SK-N-SH treated with all-trans-retinoic acid at 6 μM for 48 hours (cell line): Measurements from ENCODE around the gene MRPL52.

Source experiments
- ATAC-seq: fragments of 200-7000 bp; cut with Tn5 transposase; 3 replicates; pipeline ENCODE4 v1.9.1; 2020; ENCODE audit warnings: mild to moderate bottlenecking, moderate library complexity
- BACH2 ChIP-seq: fragments of 250-450 bp; sonication (Bioruptor Pico); IDR thresholded peaks from 2 replicates; pipeline ENCODE4 v1.9.0; 2021; ENCODE audit warnings: mild to moderate bottlenecking, borderline replicate concordance
- CREB5 ChIP-seq: fragments of 250-450 bp; sonication (Bioruptor Pico); IDR thresholded peaks from 2 replicates; pipeline ENCODE4 v1.5.1; 2020; ENCODE audit warnings: low read depth, mild to moderate bottlenecking, moderate library complexity
- CSDC2 ChIP-seq: fragments of 250-450 bp; sonication (Bioruptor Pico); IDR thresholded peaks from 2 replicates; pipeline ENCODE4 v1.5.0; 2020; ENCODE audit warnings: mild to moderate bottlenecking, moderate library complexity
- ESRRG ChIP-seq: fragments of 250-450 bp; sonication (Bioruptor Pico); IDR thresholded peaks from 2 replicates; pipeline ENCODE4 v1.6.1; 2021; ENCODE audit warnings: mild to moderate bottlenecking
- ISL1 ChIP-seq: fragments of 250-450 bp; sonication (Bioruptor Pico); IDR thresholded peaks from 2 replicates; pipeline ENCODE4 v2.1.2; 2022; ENCODE audit warnings: mild to moderate bottlenecking, moderate library complexity
- OSR1 ChIP-seq: fragments of 250-450 bp; sonication (Bioruptor Pico); IDR thresholded peaks from 2 replicates; pipeline ENCODE4 v1.8.0; 2022; ENCODE audit warnings: moderate library complexity, mild to moderate bottlenecking, inconsistent platforms
- PATZ1 ChIP-seq: fragments of 250-450 bp; sonication (Bioruptor Pico); IDR thresholded peaks from 2 replicates; pipeline ENCODE4 v1.8.0; 2020; ENCODE audit warnings: mild to moderate bottlenecking, moderate library complexity, borderline replicate concordance
- POU6F1 ChIP-seq: fragments of 250-450 bp; sonication (Bioruptor Pico); IDR thresholded peaks from 2 replicates; pipeline ENCODE4 v1.8.0; 2021; ENCODE audit warnings: low read depth, mild to moderate bottlenecking, moderate library complexity, borderline replicate concordance
- PPARA ChIP-seq: fragments of 250-450 bp; sonication (Bioruptor Pico); IDR thresholded peaks from 2 replicates; pipeline ENCODE4 v1.5.0; 2020; ENCODE audit warnings: mild to moderate bottlenecking, borderline replicate concordance
- RARB ChIP-seq: fragments of 250-450 bp; sonication (Bioruptor Pico); IDR thresholded peaks from 2 replicates; pipeline ENCODE4 v1.8.0; 2021; ENCODE audit warnings: mild to moderate bottlenecking, moderate library complexity
- SNAI2 ChIP-seq: fragments of 250-450 bp; sonication (Bioruptor Pico); IDR thresholded peaks from 2 replicates; pipeline ENCODE4 v1.5.0; 2020; ENCODE audit warnings: mild to moderate bottlenecking, moderate library complexity
- TCF4 ChIP-seq: fragments of 250-450 bp; sonication (Bioruptor Pico); IDR thresholded peaks from 2 replicates; pipeline ENCODE4 v1.8.0; 2021; ENCODE audit warnings: mild to moderate bottlenecking, moderate library complexity, borderline replicate concordance
- TSHZ2 ChIP-seq: fragments of 250-450 bp; sonication (Bioruptor Pico); IDR thresholded peaks from 2 replicates; pipeline ENCODE4 v1.5.0; 2020; ENCODE audit warnings: mild to moderate bottlenecking, moderate library complexity
- ZC3H10 ChIP-seq: fragments of 250-450 bp; sonication (Bioruptor Pico); IDR thresholded peaks from 2 replicates; pipeline ENCODE4 v1.5.1; 2021; ENCODE audit warnings: mild to moderate bottlenecking, moderate library complexity
- ZFP3 ChIP-seq: fragments of 250-450 bp; sonication (Bioruptor Pico); IDR thresholded peaks from 2 replicates; pipeline ENCODE4 v1.5.0; 2020; ENCODE audit warnings: mild to moderate bottlenecking, moderate library complexity
- ZFP30 ChIP-seq: fragments of 450-650 bp; formaldehyde crosslinking; IDR thresholded peaks from 2 replicates; pipeline ENCODE4 v1.5.0; 2022; ENCODE audit warnings: mild to moderate bottlenecking, moderate library complexity
- ZNF565 ChIP-seq: fragments of 450-650 bp; formaldehyde crosslinking; conservative IDR thresholded peaks from 2 replicates; pipeline ENCODE4 v1.5.0; 2020; ENCODE audit warnings: low read depth, mild to moderate bottlenecking, moderate library complexity
- ZNF70 ChIP-seq: fragments of 450-650 bp; formaldehyde crosslinking; IDR thresholded peaks from 2 replicates; pipeline ENCODE4 v1.5.0; 2020; ENCODE audit warnings: mild to moderate bottlenecking, moderate library complexity
- ZNF8 ChIP-seq: fragments of 450-650 bp; formaldehyde crosslinking; IDR thresholded peaks from 2 replicates; pipeline ENCODE4 v1.5.0; 2020; ENCODE audit warnings: mild to moderate bottlenecking, moderate library complexity

Gene MRPL52

GRCh38 chr14:22845821-22846625 is 16.3 kb downstream of the MRPL52 start:
- ATAC-seq = no peak
- no peak for TF ChIP-seq POU6F1 (CRISPR knock-in tag)
- no peak for TF ChIP-seq CSDC2 (CRISPR knock-in tag)
- no peak for TF ChIP-seq CREB5 (CRISPR knock-in tag)
- no peak for TF ChIP-seq PATZ1 (CRISPR knock-in tag)
- no peak for TF ChIP-seq ZC3H10 (CRISPR knock-in tag)
- TF ChIP-seq ZNF565 (CRISPR knock-in tag) = no peak
- TF ChIP-seq ZFP3 (CRISPR knock-in tag) = no peak
- TF ChIP-seq TSHZ2 (CRISPR knock-in tag) = no peak
- no peak for TF ChIP-seq ZNF70 (CRISPR knock-in tag)
- no peak for TF ChIP-seq ZFP30 (CRISPR knock-in tag)
- no peak for TF ChIP-seq ESRRG (CRISPR knock-in tag)
- TF ChIP-seq RARB (CRISPR knock-in tag) = no peak
- no peak for TF ChIP-seq BACH2 (CRISPR knock-in tag)
- no peak for TF ChIP-seq ISL1
- no peak for TF ChIP-seq PPARA
- no peak for TF ChIP-seq TCF4 (CRISPR knock-in tag)

GRCh38 chr14:22846811-22847307 is 17.2 kb downstream of the MRPL52 start:
- no peak for ATAC-seq

More at GRCh38 chr14:22846811-22847307, 17.2 kb downstream of the MRPL52 start:
- no peak for TF ChIP-seq ZC3H10 (CRISPR knock-in tag)
- no peak for TF ChIP-seq OSR1 (CRISPR knock-in tag)
- no peak for TF ChIP-seq ESRRG (CRISPR knock-in tag)
- TF ChIP-seq ZNF565 (CRISPR knock-in tag) = no peak
- TF ChIP-seq POU6F1 (CRISPR knock-in tag) = no peak
- TF ChIP-seq ZNF8 = no peak
- no peak for TF ChIP-seq CSDC2 (CRISPR knock-in tag)
- no peak for TF ChIP-seq TCF4 (CRISPR knock-in tag)
- TF ChIP-seq ISL1 = no peak
- TF ChIP-seq SNAI2 (CRISPR knock-in tag) = no peak
- TF ChIP-seq ZFP30 (CRISPR knock-in tag) = no peak
- TF ChIP-seq ZFP3 (CRISPR knock-in tag) = no peak
